Suprapubic skin (tissue), 4 donors: ENCODE data around the gene HSPB3. TPM values are rescaled to one million over a fixed set of nuclear protein-coding genes. Genes with fewer than 3 reads are reported as not detected.

Source experiments
- DNase-seq, 2 donors: peaks; one replicate each; pipeline ENCODE4 v3.0.0-alpha.2; 2019; ENCODE audit warnings: low spot score in 2 of 2
- H3K27ac ChIP-seq: fragments of 200-600 bp; sonication (generic); one replicate; pipeline ENCODE4 v1.5.1; 2019
- H3K27me3 ChIP-seq: fragments of 200-600 bp; sonication (generic); one replicate; pipeline ENCODE4 v1.5.1; 2019
- H3K36me3 ChIP-seq: fragments of 200-600 bp; sonication (generic); one replicate; pipeline ENCODE4 v1.5.1; 2019
- H3K4me1 ChIP-seq: fragments of 200-600 bp; sonication (generic); one replicate; pipeline ENCODE4 v1.5.1; 2019
- H3K4me3 ChIP-seq: fragments of 200-600 bp; sonication (generic); one replicate; pipeline ENCODE4 v1.5.1; 2019; ENCODE audit warnings: mild to moderate bottlenecking
- H3K9me3 ChIP-seq: fragments of 200-600 bp; sonication (generic); one replicate; pipeline ENCODE4 v1.5.1; 2019
- CTCF ChIP-seq, 2 donors: fragments of 200-600 bp in 1 of 2; fragments of 450-650 bp in 1 of 2; sonication (generic) in 1 of 2; IDR thresholded peaks; one replicate each; pipeline ENCODE4 v1.5.1; 2016 to 2019; ENCODE audit warnings: antibody characterized with exemption in 2 of 2, mild to moderate bottlenecking in 1 of 2, moderate library complexity in 1 of 2
- EP300 ChIP-seq: sonication (generic); formaldehyde crosslinking; IDR thresholded peaks from one replicate; pipeline ENCODE4 v1.6.1; 2017; ENCODE audit warnings: antibody characterized with exemption
- POLR2A ChIP-seq, 2 donors: fragments of 450-650 bp; IDR thresholded peaks; one replicate each; pipeline ENCODE4 v1.6.1; 2017; ENCODE audit warnings: antibody characterized with exemption in 2 of 2, mild to moderate bottlenecking in 2 of 2, moderate library complexity in 2 of 2
- POLR2AphosphoS5 ChIP-seq, 3 donors: sonication (generic); formaldehyde crosslinking; IDR thresholded peaks; one replicate each; pipeline ENCODE4 v1.6.1; 2017; ENCODE audit warnings: antibody characterized with exemption in 3 of 3
- WGBS: methylation state at CpG from one replicate; pipeline ENCODE4 v1.1.5; 2018; 5-methylcytosine and 5-hydroxymethylcytosine counted together
- total RNA-seq, 4 donors: library from RNA; depleted of rRNA; stranded (reverse); fragments of >200 nt; gene quantifications; one replicate each; pipeline ENCODE4 v1.1.0, GENCODE V29; 2016

HSPB3 gene
- total RNA-seq = 1 to 10 TPM in 2 of 4 donors, not detected in 2; 1.1 to 2.0 TPM

DNA sequence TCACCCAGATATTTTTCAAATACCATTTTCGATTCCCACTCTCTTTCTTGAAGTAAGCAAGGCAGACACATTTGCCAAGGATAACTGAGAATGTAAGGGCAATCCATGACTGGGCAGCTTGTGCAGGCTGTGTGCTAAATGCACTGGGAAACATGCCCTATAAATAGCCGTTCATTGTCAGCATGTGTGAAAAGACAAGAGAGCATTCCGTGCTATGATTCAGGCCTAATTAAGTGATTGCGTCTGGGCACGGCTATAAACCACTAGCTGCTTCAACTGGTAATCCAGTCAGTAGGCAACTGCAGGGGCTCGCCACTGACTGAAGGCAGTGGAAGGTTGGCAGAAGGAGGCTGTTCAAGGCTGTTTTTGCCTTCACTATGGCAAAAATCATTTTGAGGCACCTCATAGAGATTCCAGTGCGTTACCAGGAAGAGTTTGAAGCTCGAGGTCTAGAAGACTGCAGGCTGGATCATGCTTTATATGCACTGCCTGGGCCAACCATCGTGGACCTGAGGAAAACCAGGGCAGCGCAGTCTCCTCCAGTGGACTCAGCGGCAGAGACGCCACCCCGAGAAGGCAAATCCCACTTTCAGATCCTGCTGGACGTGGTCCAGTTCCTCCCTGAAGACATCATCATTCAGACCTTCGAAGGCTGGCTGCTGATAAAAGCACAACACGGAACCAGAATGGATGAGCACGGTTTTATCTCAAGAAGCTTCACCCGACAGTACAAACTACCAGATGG lies at the start of gene HSPB3:
HSPB3 (plus strand) TSS at position 287 of the 745 bp plus-strand sequence; CDS start at position 378, 91 bp downstream.
- H3K27ac ChIP-seq = no peak within 1 kb of the TSS
- H3K36me3 ChIP-seq = no peaks in the 10 kb centered on the region
- H3K9me3 ChIP-seq = no peaks in the 10 kb centered on the region
- DNase-seq = peak in 1 of 2 donors; percentile 64
- no peaks in the 10 kb centered on the region for H3K27me3 ChIP-seq
- H3K4me1 ChIP-seq = peaks cover 27% of the 10 kb centered on the region
- WGBS = 60% methylated on average over 17 of the region's 18 CpGs
- no peak for TF ChIP-seq CTCF (IDR thresholded peaks at IDR 0.05)
- TF ChIP-seq POLR2A (IDR thresholded peaks at IDR 0.05) = no peak
- TF ChIP-seq EP300 = no peak
- TF ChIP-seq POLR2AphosphoS5 (IDR thresholded peaks at IDR 0.05) = no peak
- no peak within 1 kb of the TSS for H3K4me3 ChIP-seq

DNA sequence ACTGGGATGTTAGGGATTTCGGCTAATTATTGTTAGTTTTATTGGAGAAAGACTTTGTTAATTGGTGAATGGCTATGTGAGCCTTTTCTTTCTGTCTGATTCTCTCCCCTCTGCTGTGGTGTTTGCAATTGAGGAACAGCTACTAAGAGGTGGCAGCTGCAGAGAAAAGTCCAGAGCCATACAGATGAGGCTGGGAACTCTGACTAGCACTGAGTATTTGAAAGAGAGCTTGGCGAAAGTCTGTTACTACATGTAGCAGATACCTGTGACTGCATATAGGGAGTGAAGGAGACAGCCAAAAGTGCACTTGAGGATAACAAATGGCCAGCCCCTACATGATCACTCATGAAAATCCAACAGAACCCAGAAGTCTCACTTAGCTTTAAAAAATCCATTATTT lies 44.3 kb upstream of the HSPB3 start:
- H3K9me3 ChIP-seq = no peaks in the 10 kb centered on the region
- no peak overlapping the region for H3K4me3 ChIP-seq
- H3K27me3 ChIP-seq = no peaks in the 10 kb centered on the region
- WGBS = 93% methylated on average over 2 of the region's 2 CpGs
- H3K27ac ChIP-seq = no peak overlapping the region
- DNase-seq = no peak
- no peak for TF ChIP-seq POLR2A (IDR thresholded peaks at IDR 0.05)
- TF ChIP-seq EP300 = no peak
- no peak for TF ChIP-seq CTCF (IDR thresholded peaks at IDR 0.05)
- TF ChIP-seq POLR2AphosphoS5 (IDR thresholded peaks at IDR 0.05) = no peak
- H3K36me3 ChIP-seq = no peaks in the 10 kb centered on the region
- peaks cover 6% of the 10 kb centered on the region for H3K4me1 ChIP-seq

- WGBS = 82% methylated on average over 2 of the region's 2 CpGs
- Histone ChIP-seq H3K27ac (no peak overlapping the region), H3K27me3 (no peaks in the 10 kb centered on the region), H3K36me3 (no peaks in the 10 kb centered on the region), H3K4me1 (peaks cover 14% of the 10 kb centered on the region), H3K4me3 (no peak overlapping the region), H3K9me3 (no peaks in the 10 kb centered on the region)
- no peak for DNase-seq
- no peak for TF ChIP-seq POLR2AphosphoS5 (IDR thresholded peaks at IDR 0.05)
- no peak for TF ChIP-seq POLR2A (IDR thresholded peaks at IDR 0.05)
- no peak for TF ChIP-seq CTCF (IDR thresholded peaks at IDR 0.05)
- no peak for TF ChIP-seq EP300
These were observed 42.6 kb upstream of the HSPB3 start for GRCh38 chr5:54412913-54413312.

- 84% methylated on average over 3 of the region's 3 CpGs for WGBS
- Histone ChIP-seq H3K27me3 (no peaks in the 10 kb centered on the region), H3K9me3 (no peaks in the 10 kb centered on the region), H3K4me3 (no peak overlapping the region), H3K36me3 (no peaks in the 10 kb centered on the region), H3K4me1 (peaks cover 17% of the 10 kb centered on the region), H3K27ac (peak overlapping the region; percentile 27)
- TF ChIP-seq POLR2AphosphoS5 (IDR thresholded peaks at IDR 0.05) (no peak), CTCF (IDR thresholded peaks at IDR 0.05) (no peak), EP300 (no peak), POLR2A (IDR thresholded peaks at IDR 0.05) (no peak)
- DNase-seq = no peak
These were observed 40.4 kb upstream of the HSPB3 start for GRCh38 chr5:54415147-54415546.

DNA sequence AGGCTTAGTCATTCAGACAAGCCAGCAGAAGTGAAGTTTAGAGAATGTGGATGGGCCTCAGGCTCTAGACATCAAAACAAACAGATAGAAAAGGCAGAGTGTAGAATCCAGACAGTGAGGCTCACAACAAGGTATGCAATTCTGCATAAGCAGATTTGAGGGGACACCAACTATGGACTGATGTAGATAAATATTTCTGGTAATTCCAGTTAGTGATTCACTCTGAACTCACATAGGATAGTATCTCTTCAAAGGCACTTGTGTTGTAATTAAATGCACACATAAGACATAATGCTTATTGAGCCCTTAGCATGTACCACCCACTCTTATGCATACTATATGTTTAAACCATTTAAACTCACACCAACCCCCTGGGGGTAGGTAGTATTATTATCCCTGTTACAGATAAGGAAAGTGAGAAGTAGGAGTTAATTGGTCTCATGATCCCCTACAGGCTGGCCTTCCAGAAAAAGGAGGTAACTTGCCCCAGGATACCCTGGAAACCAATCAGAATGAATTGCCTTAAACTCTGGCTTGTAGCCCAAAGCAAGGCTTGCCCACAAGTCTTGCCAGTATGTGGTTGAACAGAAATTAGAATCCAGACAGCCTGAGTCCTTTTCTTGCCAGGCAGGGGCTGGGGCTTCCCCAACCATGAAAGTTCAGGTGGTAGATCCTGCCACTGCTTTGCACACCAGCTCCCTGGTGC lies 39.5 kb upstream of the HSPB3 start:
- Histone ChIP-seq H3K36me3 (no peaks in the 10 kb centered on the region), H3K4me3 (no peak overlapping the region), H3K4me1 (peaks cover 17% of the 10 kb centered on the region), H3K9me3 (no peaks in the 10 kb centered on the region), H3K27ac (peak overlapping the region; percentile 34), H3K27me3 (no peaks in the 10 kb centered on the region)
- TF ChIP-seq POLR2A (IDR thresholded peaks at IDR 0.05) = no peak
- no peak for TF ChIP-seq EP300
- no peak for TF ChIP-seq CTCF (IDR thresholded peaks at IDR 0.05)
- no peak for TF ChIP-seq POLR2AphosphoS5 (IDR thresholded peaks at IDR 0.05)
- DNase-seq = no peak
